K562 (cell line): Measurements from ENCODE around the gene ANKS1B. TPM values are rescaled to one million over a fixed set of nuclear protein-coding genes. Genes with fewer than 3 reads are reported as not detected.

Experiments
- ATAC-seq: fragments of 200-7000 bp; cut with Tn5 transposase; 3 replicates; pipeline ENCODE4 v1.9.1; 2020; ENCODE audit warnings: moderate library complexity
- BruUV-seq: library from RNA; stranded (reverse); fragments of 400-500 nt; replicated peaks from 2 replicates; lab custom pipeline; 2021; lab: Mats Ljungman, UMichigan
- CTCF ChIA-PET: fragments of 300-600 bp; formaldehyde crosslinking; extraction: SDS; loops from one replicate; lab custom pipeline; 2021; ENCODE audit warnings: low intra/inter-chr PET ratio; lab: Yijun Ruan, JAX
- POLR2A ChIA-PET: fragments of 300-600, 350-650 bp; sonication (Branson Sonifier 250); formaldehyde crosslinking; extraction: SDS; loops from one replicate; lab custom pipeline; 2021; ENCODE audit warnings: antibody characterized with exemption, inconsistent platforms; lab: Yijun Ruan, JAX
- DNase-seq, 4 experiments: peaks; one replicate each; pipeline versions ENCODE4 v3.0.0 to v3.0.0-alpha.2; 2011 to 2018; ENCODE audit warnings: low spot score in 3 of 4, mixed read lengths in 3 of 4; ENCODE audit errors: extremely low read depth in 1 of 4
- FAIRE-seq: peaks from 2 replicates; lab custom pipeline; 2011; peaks lifted over from hg19 to GRCh38; lab: Jason Lieb, UNC
- H2AFZ ChIP-seq: 2 replicates; pipeline ENCODE4 v1.6.0; 2011; ENCODE audit warnings: low read depth, low read length, control low read depth, inconsistent platforms
- H3K27ac ChIP-seq: fragments of 200-600 bp; 3 replicates; pipeline ENCODE4 v1.8.0; 2011; ENCODE audit warnings: low read depth, mild to moderate bottlenecking, control low read depth, inconsistent platforms, low read length, moderate library complexity, mixed read lengths; ENCODE audit errors: extremely low read depth
- H3K27me3 ChIP-seq, 2 experiments: fragments of 300-600 bp in 1 of 2; 2 replicates in 1 of 2; 3 replicates in 1 of 2; pipeline versions ENCODE4 v1.6.0 to v1.8.0; 2011; ENCODE audit warnings: inconsistent platforms in 2 of 2, low read length in 2 of 2, mild to moderate bottlenecking in 1 of 2, mixed read lengths in 1 of 2, moderate library complexity in 1 of 2; ENCODE audit not compliant: control insufficient read depth in 2 of 2, insufficient read depth in 2 of 2
- H3K36me3 ChIP-seq: fragments of 300-600 bp; 3 replicates; pipeline ENCODE4 v1.8.0; 2011; ENCODE audit warnings: mild to moderate bottlenecking, low read length, inconsistent platforms; ENCODE audit not compliant: control insufficient read depth, insufficient read depth
- H3K4me1 ChIP-seq, 2 experiments: fragments of 200-600 bp in 1 of 2; replicated peaks in 1 of 2; 2 replicates in 1 of 2; 3 replicates in 1 of 2; pipeline versions ENCODE4 v1.5.1 to v1.8.0; 2011; ENCODE audit warnings: inconsistent platforms in 2 of 2, low read length in 2 of 2, mild to moderate bottlenecking in 1 of 2, mixed read lengths in 1 of 2, moderate library complexity in 1 of 2; ENCODE audit not compliant: control insufficient read depth in 2 of 2, insufficient read depth in 2 of 2
- H3K4me2 ChIP-seq: 2 replicates; pipeline ENCODE4 v1.6.1; 2011; ENCODE audit warnings: low read length, control low read depth, inconsistent platforms, mixed read lengths; ENCODE audit not compliant: insufficient read depth
- H3K4me3 ChIP-seq: fragments of 200-600 bp; sonication (generic), shearing (Covaris generic); 2 replicates; pipeline ENCODE4 v1.5.1; 2016; ENCODE audit warnings: control low read depth, inconsistent platforms
- H3K79me2 ChIP-seq: fragments of 200-600 bp; 3 replicates; pipeline ENCODE4 v1.8.0; 2011; ENCODE audit warnings: low read length, inconsistent platforms; ENCODE audit not compliant: control insufficient read depth, insufficient read depth
- H3K9ac ChIP-seq, 2 experiments: 2 replicates each; pipeline versions ENCODE4 v1.6.0 to v1.6.1; 2011; ENCODE audit warnings: low read depth in 2 of 2, low read length in 2 of 2, control low read depth in 1 of 2, inconsistent platforms in 1 of 2, mild to moderate bottlenecking in 1 of 2, mixed read lengths in 1 of 2; ENCODE audit not compliant: insufficient read depth in 1 of 2
- H3K9me1 ChIP-seq: one replicate; pipeline ENCODE4 v1.6.0; 2011; ENCODE audit warnings: inconsistent platforms, mild to moderate bottlenecking, low read length, moderate library complexity; ENCODE audit not compliant: control insufficient read depth, insufficient read depth
- H3K9me3 ChIP-seq: replicated peaks from 2 replicates; pipeline ENCODE4 v1.5.1; 2011; ENCODE audit warnings: low read depth, low read length, inconsistent platforms; ENCODE audit not compliant: control insufficient read depth, insufficient read depth
- H4K20me1 ChIP-seq: replicated peaks from 2 replicates; pipeline ENCODE4 v1.6.1; 2011; ENCODE audit warnings: low read length, inconsistent platforms, mixed read lengths; ENCODE audit not compliant: control insufficient read depth, insufficient read depth
- EHMT2 ChIP-seq: fragments of 450-650 bp; IDR thresholded peaks from 2 replicates; pipeline ENCODE4 v1.6.1; 2018; ENCODE audit warnings: antibody characterized with exemption
- HNRNPH1 ChIP-seq: fragments of 200-400 bp; formaldehyde crosslinking; optimal IDR thresholded peaks from 2 replicates; pipeline ENCODE3; 2017; ENCODE audit warnings: low read depth, mild to moderate bottlenecking, low read length, moderate library complexity
- PKNOX1 ChIP-seq: fragments of 450-650 bp; IDR thresholded peaks from 2 replicates; pipeline ENCODE4 v1.6.1; 2016
- RAD21 ChIP-seq, 2 experiments: fragments of 250-450 bp in 1 of 2; fragments of 450-650 bp in 1 of 2; sonication (Bioruptor Pico) in 1 of 2; formaldehyde crosslinking in 1 of 2; IDR thresholded peaks in 1 of 2; conservative IDR thresholded peaks in 1 of 2; 2 replicates each; pipeline versions ENCODE4 v1.4.0 to v1.8.0; 2020 to 2022; ENCODE audit warnings: mild to moderate bottlenecking in 2 of 2, moderate library complexity in 1 of 2
- SPI1 ChIP-seq: IDR thresholded peaks from 2 replicates; pipeline ENCODE4 v1.6.1; 2011; ENCODE audit warnings: low read depth, low read length, control low read depth, borderline replicate concordance
- WGBS: fragments of 100-300 bp; shearing (Covaris generic); methylation state at CpG from one replicate; pipeline ENCODE4 v1.1.6; 2016; ENCODE audit warnings: low coverage, mixed read lengths; ENCODE audit not compliant: insufficient coverage; ENCODE audit errors: missing lambda C conversion rate; 5-methylcytosine and 5-hydroxymethylcytosine counted together
- in situ Hi-C: fragments of 300-500 bp; cut with MboI; formaldehyde crosslinking; loops from 4 replicates; pipeline ENCODE4 v1.15.0; 2018; ENCODE audit warnings: inconsistent platforms, mixed read lengths
- intact Hi-C: fragments of 100-400 bp; cut with micrococcal nuclease; formaldehyde crosslinking; loops from 2 replicates; pipeline ENCODE4 v1.14.2; 2022
- polyA plus RNA-seq, 8 experiments: library from polyadenylated mRNA; depleted of rRNA in 4 of 8; stranded (reverse) in 5 of 8; unstranded in 3 of 8; fragments of >200 nt; fragmentation: Nextera tagmentation in 2 of 8; fragmentation: Illumina TruSeq in 1 of 8; extraction: Ambion mirVana in 2 of 8; extraction: Trizol in 1 of 8; gene quantifications; 2 replicates each; pipeline versions ENCODE4 v1.2.1 to v1.2.3, GENCODE V29; 2011 to 2014; ENCODE audit warnings: inconsistent platforms in 1 of 8, missing spikeins in 1 of 8
- total RNA-seq, 7 experiments: library from RNA; depleted of rRNA in 6 of 7; stranded (reverse); fragments of >200 nt in 6 of 7; fragmentation: Illumina TruSeq in 2 of 7; extraction: Trizol in 2 of 7; gene quantifications; 2 replicates each; pipeline versions ENCODE4 v1.2.1 to v1.2.3, GENCODE V29; 2011 to 2021; ENCODE audit warnings: low replicate concordance in 1 of 7
- TF ChIP-seq, protein P1 (sequence below): sonication (generic); formaldehyde crosslinking; IDR thresholded peaks from 2 replicates; pipeline ENCODE4 v1.8.0; 2022; ENCODE audit warnings: mild to moderate bottlenecking, missing genetic modification reagents
- TF ChIP-seq, protein P2 (sequence below), 3 experiments: IDR thresholded peaks in 2 of 3; conservative IDR thresholded peaks in 1 of 3; 2 replicates each; pipeline ENCODE4 v1.5.1; 2011 to 2012; ENCODE audit warnings: low read length in 3 of 3, mild to moderate bottlenecking in 3 of 3, control low read depth in 2 of 3, improper control_type of control experiment in 1 of 3, inconsistent platforms in 1 of 3, low read depth in 1 of 3, mixed read lengths in 1 of 3, moderate library complexity in 1 of 3; ENCODE audit not compliant: insufficient read depth in 2 of 3

Gene ANKS1B
- total and polyA plus RNA-seq, 9 of the 15 experiments (the other 6 are each of a cell fraction or from before 2014, with no cell fraction given) = 0.04 to 0.47 (median 0.28) TPM; not detected in 4

- in situ Hi-C loops (no loop called here), intact Hi-C loops (no loop called here)
- H3K27ac ChIP-seq = no peak overlapping the region
- TF ChIP-seq SPI1 (no peak), EHMT2 (no peak), HNRNPH1 (no peak)
- TF ChIP-seq, protein P1, sequence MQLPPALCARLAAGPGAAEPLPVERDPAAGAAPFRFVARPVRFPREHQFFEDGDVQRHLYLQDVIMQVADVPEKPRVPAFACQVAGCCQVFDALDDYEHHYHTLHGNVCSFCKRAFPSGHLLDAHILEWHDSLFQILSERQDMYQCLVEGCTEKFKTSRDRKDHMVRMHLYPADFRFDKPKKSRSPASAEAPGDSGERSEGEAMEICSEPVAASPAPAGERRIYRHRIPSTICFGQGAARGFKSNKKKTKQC = no peak
- no peak for FAIRE-seq
- H3K36me3 ChIP-seq = no peaks in the 10 kb centered on the region
- H3K4me1 ChIP-seq = no peaks in the 10 kb centered on the region
- no peak overlapping the region for H3K4me3 ChIP-seq
- ATAC-seq = no peak
- no peak for DNase-seq
- H3K79me2 ChIP-seq = no peaks in the 10 kb centered on the region
- no TSS peak for BruUV-seq
- no peak overlapping the region for H2AFZ ChIP-seq
- ChIA-PET CTCF (no interaction called here), POLR2A (no interaction called here)
- no peak overlapping the region for H3K9ac ChIP-seq
- WGBS = 5% methylated on average over 4 of the region's 4 CpGs
- no peak overlapping the region for H3K4me2 ChIP-seq
- H3K9me1 ChIP-seq = no peaks in the 10 kb centered on the region
- no peaks in the 10 kb centered on the region for H3K27me3 ChIP-seq
- H4K20me1 ChIP-seq = no peaks in the 10 kb centered on the region
- H3K9me3 ChIP-seq = no peaks in the 10 kb centered on the region
Measured at GRCh38 chr12:99387661-99388060, 597.1 kb downstream of the ANKS1B start.

GRCh38 chr12:99386907-99387306 is 597.8 kb downstream of the ANKS1B start:
- ATAC-seq (no peak; the same call in 2 of the 3 replicates), DNase-seq (peak in 1 of 4 experiments; percentile 21), FAIRE-seq (no peak)
- Histone ChIP-seq H3K9ac (no peak overlapping the region), H2AFZ (no peak overlapping the region), H3K4me1 (no peaks in the 10 kb centered on the region), H3K79me2 (no peaks in the 10 kb centered on the region), H3K4me3 (no peak overlapping the region), H3K4me2 (no peak overlapping the region), H4K20me1 (no peaks in the 10 kb centered on the region), H3K9me3 (no peaks in the 10 kb centered on the region), H3K9me1 (no peaks in the 10 kb centered on the region), H3K27me3 (no peaks in the 10 kb centered on the region), H3K27ac (no peak overlapping the region), H3K36me3 (no peaks in the 10 kb centered on the region)
- CTCF ChIA-PET = no interaction called here
- BruUV-seq = no TSS peak
- intact Hi-C loops = no loop called here
- WGBS = 4% methylated on average over 2 of the region's 2 CpGs
- POLR2A ChIA-PET = interaction anchor here (0.7 kb wide), 1 partner anchor 12 kb away, joined by 5 read pairs; no protein-coding TSS in a partner anchor
- TF ChIP-seq, protein P2, sequence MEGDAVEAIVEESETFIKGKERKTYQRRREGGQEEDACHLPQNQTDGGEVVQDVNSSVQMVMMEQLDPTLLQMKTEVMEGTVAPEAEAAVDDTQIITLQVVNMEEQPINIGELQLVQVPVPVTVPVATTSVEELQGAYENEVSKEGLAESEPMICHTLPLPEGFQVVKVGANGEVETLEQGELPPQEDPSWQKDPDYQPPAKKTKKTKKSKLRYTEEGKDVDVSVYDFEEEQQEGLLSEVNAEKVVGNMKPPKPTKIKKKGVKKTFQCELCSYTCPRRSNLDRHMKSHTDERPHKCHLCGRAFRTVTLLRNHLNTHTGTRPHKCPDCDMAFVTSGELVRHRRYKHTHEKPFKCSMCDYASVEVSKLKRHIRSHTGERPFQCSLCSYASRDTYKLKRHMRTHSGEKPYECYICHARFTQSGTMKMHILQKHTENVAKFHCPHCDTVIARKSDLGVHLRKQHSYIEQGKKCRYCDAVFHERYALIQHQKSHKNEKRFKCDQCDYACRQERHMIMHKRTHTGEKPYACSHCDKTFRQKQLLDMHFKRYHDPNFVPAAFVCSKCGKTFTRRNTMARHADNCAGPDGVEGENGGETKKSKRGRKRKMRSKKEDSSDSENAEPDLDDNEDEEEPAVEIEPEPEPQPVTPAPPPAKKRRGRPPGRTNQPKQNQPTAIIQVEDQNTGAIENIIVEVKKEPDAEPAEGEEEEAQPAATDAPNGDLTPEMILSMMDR (IDR thresholded peaks at IDR 0.05 in 2 of 3, conservative IDR thresholded peaks at IDR 0.05 in 1 of 3; ENCODE audit: insufficient read depth in 2 of 3, low read depth in 1 of 3, low read length in 3 of 3) = peak in 2 of 3 experiments; percentile 12 to 40; a peak in 2 of 6 replicates
- TF ChIP-seq PKNOX1 = no peak
- peak in 1 of 2 experiments; percentile 40; a peak in 2 of 4 replicates for TF ChIP-seq RAD21 (CRISPR knock-in tag; conservative IDR thresholded peaks at IDR 0.05 in 1 of 2, IDR thresholded peaks at IDR 0.05 in 1 of 2)
- in situ Hi-C loops = no loop called here
